GM19351 (cell line): ENCODE measurements around the gene ARSA.

Experiments used
- ATAC-seq: cut with Tn5 transposase; IDR thresholded peaks from one replicate; pipeline ENCODE4 v1.9.1; 2021; ENCODE audit warnings: mild to moderate bottlenecking, moderate library complexity; ENCODE audit not compliant: unreplicated experiment

The ARSA gene

GRCh38 chr22:50582493-50583293, 45.3 kb downstream of the ARSA start, which contains the start of gene CHKB:
Gene CHKB, minus strand, starts transcription at chr22:50582849. Its CDS starts 68 bp downstream, at chr22:50582781.
- ATAC-seq: peak; percentile 87

- ATAC-seq: peak; percentile 23
Observed at GRCh38 chr22:50581950-50582492, 45.9 kb downstream of the ARSA start.

GRCh38 chr22:50581031-50581949, 46.7 kb downstream of the ARSA start:
- no peak for ATAC-seq

- ATAC-seq: no peak
Observed at GRCh38 chr22:50579752-50580151, 48.2 kb downstream of the ARSA start.

GRCh38 chr22:50578776-50579310, 49.1 kb downstream of the ARSA start:
- no peak for ATAC-seq

- no peak for ATAC-seq
Observed at GRCh38 chr22:50577987-50578775, 49.8 kb downstream of the ARSA start, which contains the start of gene CPT1B. Gene CPT1B, minus strand, starts transcription at chr22:50578427. Its CDS starts 512 bp downstream, at chr22:50577915.

- ATAC-seq: no peak
Observed at GRCh38 chr22:50577697-50577986, 50.3 kb downstream of the ARSA start.

GRCh38 chr22:50576806-50577696, 50.9 kb downstream of the ARSA start:
- no peak for ATAC-seq

GRCh38 chr22:50576070-50576469, 51.9 kb downstream of the ARSA start:
- no peak for ATAC-seq

- no peak for ATAC-seq
Observed at GRCh38 chr22:50575426-50575941, 52.5 kb downstream of the ARSA start.
